NOMO-1 treated with DMSO at 0.1 percent for 48 hours (cell line): ENCODE results near the gene MSH3.
"Not testable (repeated sequence)": the region's sequence is repeated elsewhere in the genome, so short reads cannot be mapped to it uniquely, and the experiment has no call there.

Experiments used
- DNase-seq: peaks from one replicate; lab custom pipeline; 2025; ENCODE audit not compliant: unreplicated experiment; lab: John Stamatoyannopoulos, UW

MSH3 gene

DNA sequence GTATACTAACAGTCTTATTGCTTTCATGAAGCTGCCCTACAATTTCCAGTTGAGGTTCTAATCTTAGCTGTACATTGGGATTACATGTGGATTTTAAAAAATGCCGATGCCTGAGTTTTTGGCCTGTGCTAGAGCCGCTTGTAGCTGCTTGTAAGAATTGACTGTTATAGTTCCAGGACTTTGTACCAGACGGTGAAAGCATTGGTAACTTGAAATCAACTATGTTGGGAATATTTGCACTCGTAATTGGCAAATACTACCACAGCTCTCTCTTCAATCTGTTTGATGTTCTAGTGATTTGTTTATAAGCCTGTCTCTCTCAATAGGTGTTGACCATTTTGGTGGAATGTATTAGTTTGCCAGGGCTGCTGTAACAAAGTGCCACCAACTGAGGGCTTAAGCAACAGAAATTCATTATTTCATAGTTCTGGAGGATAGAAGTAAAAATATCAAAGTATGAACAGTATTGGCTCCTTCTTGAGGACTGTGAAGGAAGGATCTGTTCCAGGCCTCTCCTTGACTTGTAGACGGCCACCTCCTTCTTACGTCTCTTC lies 50.8 kb downstream of the MSH3 start:
- no peak for DNase-seq

GRCh38 chr5:80705801-80706200 lies 51.3 kb downstream of the MSH3 start:
- DNase-seq, result no peak

DNA sequence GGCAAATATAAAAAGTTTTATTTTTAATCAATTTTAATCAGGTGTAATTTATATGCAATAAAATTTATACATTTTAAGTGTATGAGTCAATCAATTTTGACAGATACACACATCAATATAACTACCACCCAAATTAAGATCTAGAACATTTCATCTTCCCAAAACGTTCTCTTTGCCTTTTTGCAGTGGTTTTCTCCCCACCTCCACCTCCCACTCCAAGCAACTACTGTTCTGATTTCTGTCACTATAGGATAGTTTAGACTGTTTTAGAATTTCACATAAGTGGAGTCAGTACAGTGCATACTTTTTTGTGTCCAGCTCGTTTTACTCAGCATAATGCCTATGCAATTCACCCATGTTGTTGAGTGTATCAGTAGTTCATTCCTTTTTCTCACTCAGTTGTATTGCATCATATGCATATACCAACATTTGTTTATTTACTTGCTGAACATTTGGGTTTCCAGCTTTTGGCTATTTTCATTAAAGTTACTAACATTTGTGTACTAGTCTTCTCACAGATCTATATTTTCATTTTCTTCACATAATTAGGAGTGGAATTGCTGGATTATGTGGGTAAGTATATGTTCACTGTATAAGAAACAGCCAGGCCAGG lies 52.5 kb downstream of the MSH3 start:
- no peak for DNase-seq

GRCh38 chr5:80707645-80708044 lies 53.2 kb downstream of the MSH3 start:
- DNase-seq, result no peak

GRCh38 chr5:80711216-80711615 lies 56.8 kb downstream of the MSH3 start:
- no peak for DNase-seq

- DNase-seq, result no peak
These were observed 57.5 kb downstream of the MSH3 start for GRCh38 chr5:80711938-80712337.

GRCh38 chr5:80712919-80713318 lies 58.5 kb downstream of the MSH3 start:
- no peak for DNase-seq

- no peak for DNase-seq
These were observed 59.2 kb downstream of the MSH3 start for GRCh38 chr5:80713631-80714030.

- DNase-seq, result no peak
These were observed 60.3 kb downstream of the MSH3 start for GRCh38 chr5:80714570-80715298.

GRCh38 chr5:80715887-80716286 lies 61.4 kb downstream of the MSH3 start:
- no peak for DNase-seq

GRCh38 chr5:80720181-80720580 lies 65.7 kb downstream of the MSH3 start:
- no peak for DNase-seq

GRCh38 chr5:80722916-80723315 lies 68.5 kb downstream of the MSH3 start:
- no peak for DNase-seq

GRCh38 chr5:80725446-80725845 lies 71.0 kb downstream of the MSH3 start:
- no peak for DNase-seq

DNA sequence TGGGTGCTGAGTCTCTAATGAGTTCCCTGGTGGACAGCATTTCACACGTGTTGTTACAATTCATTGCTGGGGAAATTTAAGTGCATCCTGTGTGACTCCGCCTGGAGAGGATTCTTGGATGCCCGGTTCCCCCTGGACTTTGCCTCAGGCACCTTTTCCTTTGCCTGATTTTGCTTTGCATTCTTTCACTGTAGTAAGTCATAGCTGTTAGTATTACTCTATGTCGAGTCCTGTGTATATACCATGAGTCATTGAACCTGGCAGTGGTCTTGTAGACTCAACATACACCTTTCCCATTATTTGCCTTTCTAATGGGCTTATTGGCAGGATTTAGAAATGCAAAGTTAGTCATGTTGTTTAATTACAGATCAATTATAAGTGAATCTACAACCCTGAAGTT lies 82.3 kb downstream of the MSH3 start:
- DNase-seq, result no peak

DNA sequence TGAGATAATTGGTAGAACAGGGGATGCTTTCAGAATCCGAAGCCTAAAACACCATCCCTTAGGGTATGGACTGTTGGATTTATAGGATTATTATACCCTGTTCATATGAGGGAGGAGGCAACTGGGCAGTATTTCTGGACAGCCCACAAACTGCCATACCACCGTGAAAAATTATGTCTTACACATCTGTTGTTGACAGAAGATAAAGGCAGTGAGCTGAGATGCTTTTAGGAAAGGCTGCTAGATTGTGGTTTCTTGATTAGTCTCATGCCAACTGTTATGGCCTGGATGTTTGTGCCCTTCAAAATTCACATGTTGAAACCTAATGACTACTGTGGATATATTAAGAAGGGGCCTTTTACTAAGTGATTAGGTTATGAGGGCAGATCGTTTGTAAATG lies 84.0 kb downstream of the MSH3 start:
- DNase-seq, result no peak

DNA sequence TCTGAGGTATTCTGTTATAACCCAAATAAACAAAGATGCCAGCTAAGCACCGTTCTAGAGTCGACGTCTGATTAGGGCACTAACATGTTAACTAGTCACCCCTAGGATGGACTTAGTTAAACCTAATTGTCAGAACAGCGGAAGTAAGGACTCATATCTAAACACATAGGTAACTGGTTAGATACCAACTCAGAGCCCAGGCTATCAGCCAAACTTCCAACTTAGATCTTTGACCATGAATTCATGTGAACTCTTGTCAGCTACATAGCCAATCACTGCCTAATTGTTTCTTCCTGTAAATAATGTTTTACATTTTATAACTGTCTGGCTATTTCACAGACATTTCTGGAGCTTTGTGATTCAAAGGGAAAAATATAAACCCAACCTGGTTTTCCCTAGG lies 84.6 kb downstream of the MSH3 start:
- DNase-seq, result no peak

DNA sequence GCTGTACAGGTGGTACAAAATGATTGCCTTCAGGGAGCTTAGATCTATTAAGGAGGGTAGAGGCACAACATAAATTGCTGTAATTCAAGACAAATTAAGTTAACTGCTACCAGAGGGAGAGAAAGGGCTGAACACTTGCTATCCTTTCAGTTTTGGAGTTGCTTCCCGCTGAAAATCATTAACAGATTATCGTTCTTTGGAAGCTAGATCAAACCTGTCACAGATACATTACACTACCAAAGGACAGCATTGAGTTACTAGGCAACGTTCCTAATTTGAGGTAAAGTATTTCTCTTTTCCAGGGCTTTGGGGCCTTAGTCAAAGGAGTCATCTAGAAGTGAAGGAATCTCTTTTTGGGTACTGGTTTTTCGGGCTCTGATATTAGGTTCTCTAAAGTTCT lies 85.0 kb downstream of the MSH3 start:
- DNase-seq, result no peak

- DNase-seq, result no peak
These were observed 85.4 kb downstream of the MSH3 start for GRCh38 chr5:80739898-80740297.

DNA sequence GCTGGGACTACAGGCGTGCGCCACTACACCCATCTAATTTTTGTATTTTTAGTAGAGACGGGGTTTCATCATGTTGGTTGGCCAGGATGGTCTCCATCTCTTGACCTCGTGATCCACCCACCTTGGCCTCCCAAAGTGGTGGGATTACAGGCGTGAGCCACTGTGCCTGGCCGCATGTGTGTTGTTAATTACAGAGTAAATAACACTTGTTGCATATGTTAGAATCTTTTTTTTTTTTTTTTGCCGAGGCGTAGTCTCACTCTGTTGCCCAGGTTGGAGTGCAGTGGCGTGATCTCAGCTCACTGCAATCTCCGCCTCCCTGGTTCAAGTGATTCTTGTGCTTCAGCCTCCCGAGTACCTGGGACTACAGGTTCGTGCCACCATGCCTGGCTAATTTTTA lies 86.0 kb downstream of the MSH3 start:
- not testable (repeated sequence) for DNase-seq

DNA sequence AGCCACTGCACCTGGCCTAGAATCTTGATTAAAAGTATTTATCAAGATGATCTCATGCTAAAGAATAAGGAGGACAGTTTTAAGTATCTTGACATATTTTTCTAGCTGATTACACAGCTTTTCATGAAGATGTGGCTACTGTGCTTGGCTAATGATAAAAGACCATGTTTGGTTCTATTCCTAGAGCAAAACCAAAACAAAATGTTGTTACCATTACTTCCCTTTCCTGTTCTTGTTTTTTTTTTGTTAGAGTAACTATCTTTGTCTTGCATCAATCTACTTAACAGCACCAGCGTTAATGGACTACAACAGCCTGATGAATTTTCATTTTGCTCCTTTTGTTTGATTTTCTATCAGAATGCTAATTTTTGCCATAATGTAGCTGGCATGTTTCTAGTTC lies 86.5 kb downstream of the MSH3 start:
- no peak for DNase-seq

GRCh38 chr5:80744149-80744548 lies 89.7 kb downstream of the MSH3 start:
- no peak for DNase-seq

DNA sequence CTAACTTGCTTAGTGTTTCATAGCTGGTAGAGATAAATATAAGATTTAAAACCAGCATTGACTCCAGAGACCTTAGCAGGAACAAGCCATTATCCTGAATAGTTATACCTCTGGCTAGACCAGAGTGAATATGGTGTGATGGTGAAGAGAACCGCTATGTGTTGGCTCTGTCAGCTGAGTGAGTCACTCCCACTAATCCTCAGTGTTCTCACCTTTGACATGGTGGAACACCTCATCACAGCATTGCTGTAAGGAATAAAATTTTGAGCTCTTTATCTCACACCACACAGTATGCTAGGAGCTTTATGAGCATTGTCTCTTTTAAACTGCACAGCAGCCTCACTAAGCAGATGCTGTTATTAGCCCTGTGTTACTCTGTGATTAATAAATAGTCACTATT lies 91.0 kb downstream of the MSH3 start:
- no peak for DNase-seq

GRCh38 chr5:80747922-80748321 lies 93.5 kb downstream of the MSH3 start:
- DNase-seq, result no peak
